HEK293 (cell line): ENCODE results near the gene TBC1D16.

ENCODE experiments used
- HOXA7 ChIP-seq: sonication (generic); formaldehyde crosslinking; IDR thresholded peaks from 2 replicates; pipeline ENCODE4 v1.8.1; 2022; ENCODE audit warnings: missing genetic modification reagents, borderline replicate concordance
- IKZF3 ChIP-seq: fragments of 450-650 bp; IDR thresholded peaks from 2 replicates; pipeline ENCODE4 v1.5.0; 2018; ENCODE audit warnings: missing biosample characterization, mild to moderate bottlenecking, missing genetic modification characterization, moderate library complexity
- KLF10 ChIP-seq: fragments of 450-650 bp; IDR thresholded peaks from 2 replicates; pipeline ENCODE4 v1.5.1; 2018; ENCODE audit warnings: missing biosample characterization, mild to moderate bottlenecking, missing genetic modification characterization
- KLF16 ChIP-seq: fragments of 450-650 bp; formaldehyde crosslinking; IDR thresholded peaks from 2 replicates; pipeline ENCODE4 v1.5.1; 2017; ENCODE audit warnings: missing biosample characterization, missing genetic modification characterization
- KLF17 ChIP-seq: fragments of 450-650 bp; formaldehyde crosslinking; IDR thresholded peaks from 2 replicates; pipeline ENCODE4 v1.5.1; 2016; ENCODE audit warnings: missing biosample characterization, missing genetic modification characterization
- PATZ1 ChIP-seq: fragments of 450-650 bp; formaldehyde crosslinking; IDR thresholded peaks from 2 replicates; pipeline ENCODE4 v1.5.1; 2016; ENCODE audit warnings: missing biosample characterization, missing genetic modification characterization
- PRDM10 ChIP-seq: fragments of 450-650 bp; formaldehyde crosslinking; IDR thresholded peaks from 2 replicates; pipeline ENCODE4 v1.5.1; 2016; ENCODE audit warnings: missing biosample characterization, missing genetic modification characterization
- SP7 ChIP-seq: fragments of 450-650 bp; formaldehyde crosslinking; IDR thresholded peaks from 2 replicates; pipeline ENCODE4 v1.5.1; 2016; ENCODE audit warnings: missing biosample characterization, missing genetic modification characterization
- WT1 ChIP-seq: fragments of 450-650 bp; formaldehyde crosslinking; IDR thresholded peaks from 2 replicates; pipeline ENCODE4 v1.5.1; 2016; ENCODE audit warnings: missing biosample characterization, missing genetic modification characterization
- ZBTB10 ChIP-seq: fragments of 450-650 bp; formaldehyde crosslinking; IDR thresholded peaks from 2 replicates; pipeline ENCODE4 v1.5.1; 2016; ENCODE audit warnings: missing biosample characterization, missing genetic modification characterization
- ZBTB20 ChIP-seq: fragments of 450-650 bp; formaldehyde crosslinking; IDR thresholded peaks from 2 replicates; pipeline ENCODE4 v1.5.1; 2016; ENCODE audit warnings: missing biosample characterization, missing genetic modification characterization
- ZBTB21 ChIP-seq: fragments of 450-650 bp; formaldehyde crosslinking; IDR thresholded peaks from 2 replicates; pipeline ENCODE4 v1.5.1; 2017; ENCODE audit warnings: missing biosample characterization, missing genetic modification characterization
- ZBTB48 ChIP-seq: fragments of 450-650 bp; formaldehyde crosslinking; IDR thresholded peaks from 2 replicates; pipeline ENCODE4 v1.5.1; 2016; ENCODE audit warnings: missing biosample characterization, missing genetic modification characterization
- ZNF114 ChIP-seq: fragments of 450-650 bp; formaldehyde crosslinking; IDR thresholded peaks from 2 replicates; pipeline ENCODE4 v1.5.0; 2017; ENCODE audit warnings: missing biosample characterization, missing genetic modification characterization
- ZNF121 ChIP-seq: fragments of 450-650 bp; formaldehyde crosslinking; IDR thresholded peaks from 2 replicates; pipeline ENCODE4 v1.5.1; 2016; ENCODE audit warnings: missing biosample characterization, missing genetic modification characterization
- ZNF18 ChIP-seq: fragments of 450-650 bp; formaldehyde crosslinking; IDR thresholded peaks from 2 replicates; pipeline ENCODE4 v1.5.1; 2016; ENCODE audit warnings: missing biosample characterization, missing genetic modification characterization
- ZNF2 ChIP-seq: fragments of 450-650 bp; formaldehyde crosslinking; IDR thresholded peaks from 2 replicates; pipeline ENCODE4 v1.5.1; 2016; ENCODE audit warnings: missing biosample characterization, missing genetic modification characterization
- ZNF292 ChIP-seq: fragments of 450-650 bp; formaldehyde crosslinking; IDR thresholded peaks from 2 replicates; pipeline ENCODE4 v1.5.1; 2016; ENCODE audit warnings: low read depth, missing biosample characterization, missing genetic modification characterization, borderline replicate concordance
- ZNF341 ChIP-seq: fragments of 450-650 bp; formaldehyde crosslinking; IDR thresholded peaks from 2 replicates; pipeline ENCODE4; 2016; ENCODE audit warnings: low read depth, missing biosample characterization, missing genetic modification characterization
- ZNF366 ChIP-seq: fragments of 450-650 bp; formaldehyde crosslinking; conservative IDR thresholded peaks from 2 replicates; pipeline ENCODE4 v1.5.1; 2016; ENCODE audit warnings: missing biosample characterization, missing genetic modification characterization
- ZNF37A ChIP-seq: fragments of 450-650 bp; IDR thresholded peaks from 2 replicates; pipeline ENCODE4 v1.5.1; 2018; ENCODE audit warnings: missing biosample characterization, missing genetic modification characterization
- ZNF549 ChIP-seq: fragments of 450-650 bp; IDR thresholded peaks from 2 replicates; pipeline ENCODE4 v1.5.1; 2018; ENCODE audit warnings: missing biosample characterization, missing genetic modification characterization, mild to moderate bottlenecking, inconsistent platforms, moderate library complexity
- ZNF558 ChIP-seq: fragments of 450-650 bp; formaldehyde crosslinking; IDR thresholded peaks from 2 replicates; pipeline ENCODE4 v1.5.1; 2016; ENCODE audit warnings: missing biosample characterization, missing genetic modification characterization
- ZNF660 ChIP-seq: fragments of 450-650 bp; IDR thresholded peaks from 2 replicates; pipeline ENCODE4 v1.5.1; 2018; ENCODE audit warnings: missing biosample characterization, mild to moderate bottlenecking, missing genetic modification characterization
- ZNF664 ChIP-seq: fragments of 450-650 bp; formaldehyde crosslinking; IDR thresholded peaks from 2 replicates; pipeline ENCODE4 v1.5.1; 2016; ENCODE audit warnings: missing biosample characterization, missing genetic modification characterization
- ZNF791 ChIP-seq: fragments of 450-650 bp; formaldehyde crosslinking; IDR thresholded peaks from 2 replicates; pipeline ENCODE4 v1.5.1; 2016; ENCODE audit warnings: missing biosample characterization, missing genetic modification characterization
- ZSCAN18 ChIP-seq: fragments of 450-650 bp; formaldehyde crosslinking; IDR thresholded peaks from 2 replicates; pipeline ENCODE4 v1.5.1; 2016; ENCODE audit warnings: missing biosample characterization, missing genetic modification characterization

The TBC1D16 gene

GRCh38 chr17:79993390-79994227 lies 42.1 kb downstream of the TBC1D16 start (continued):
- peak; percentile 87 for TF ChIP-seq KLF17 (tag by site-specific recombination)
- peak; percentile 20 for TF ChIP-seq KLF16 (tag by site-specific recombination)
- peak; percentile 72; the same call in 1 of the 2 replicates for TF ChIP-seq KLF10 (tag by site-specific recombination)
- peak; percentile 100 for TF ChIP-seq PATZ1 (tag by site-specific recombination)
- TF ChIP-seq ZNF37A (tag by site-specific recombination), result no peak
- peak; percentile 78 for TF ChIP-seq WT1
- TF ChIP-seq ZBTB48 (tag by site-specific recombination), result peak; percentile 82
- TF ChIP-seq ZNF664 (tag by site-specific recombination), result no peak
- TF ChIP-seq ZNF18 (tag by site-specific recombination), result peak; percentile 96
- no peak for TF ChIP-seq ZNF292 (tag by site-specific recombination)
- TF ChIP-seq ZNF549 (tag by site-specific recombination), result no peak
- TF ChIP-seq ZNF2 (tag by site-specific recombination), result 0 out of 2 replicates have a peak, but pooled peaks have one; percentile 23
- TF ChIP-seq ZNF114 (tag by site-specific recombination), result no peak
- TF ChIP-seq PRDM10 (tag by site-specific recombination), result 0 out of 2 replicates have a peak, but pooled peaks have one; percentile 1
- TF ChIP-seq ZNF558 (tag by site-specific recombination), result peak; percentile 58; the same call in 1 of the 2 replicates
- TF ChIP-seq ZNF791 (tag by site-specific recombination), result no peak
- peak; percentile 75 for TF ChIP-seq ZNF341 (tag by site-specific recombination)
- TF ChIP-seq ZNF660 (tag by site-specific recombination), result peak; percentile 85
- peak; percentile 79 for TF ChIP-seq SP7 (tag by site-specific recombination)
- peak; percentile 98 for TF ChIP-seq ZBTB10 (tag by site-specific recombination)
- peak; percentile 98 for TF ChIP-seq IKZF3 (tag by site-specific recombination)
- no peak for TF ChIP-seq ZNF121 (tag by site-specific recombination)
- TF ChIP-seq ZBTB21 (tag by site-specific recombination), result peak; percentile 96
- peak; percentile 66 for TF ChIP-seq ZNF366
- peak; percentile 66 for TF ChIP-seq ZBTB20 (tag by site-specific recombination)
- TF ChIP-seq HOXA7 (CRISPR knock-in tag), result no peak
- peak; percentile 84; the same call in 1 of the 2 replicates for TF ChIP-seq ZSCAN18
